GM12878 (cell line): ENCODE data around the gene CUEDC1. TPM values are rescaled to one million over a fixed set of nuclear protein-coding genes. Genes with fewer than 3 reads are reported as not detected.

Experiments
- ATAC-seq: fragments of 200-7000 bp; cut with Tn5 transposase; 3 replicates; pipeline ENCODE4 v1.9.1; 2020; ENCODE audit warnings: mild to moderate bottlenecking, moderate library complexity
- BruUV-seq: library from RNA; stranded (reverse); fragments of 400-500 nt; replicated peaks from 2 replicates; lab custom pipeline; 2021; lab: Mats Ljungman, UMichigan
- CTCF ChIA-PET: fragments of 300-600 bp; sonication (Branson Sonifier 250); formaldehyde crosslinking; extraction: SDS; loops from one replicate; lab custom pipeline; 2021; ENCODE audit warnings: inconsistent platforms; lab: Yijun Ruan, JAX
- POLR2A ChIA-PET: fragments of 350-600 bp; formaldehyde crosslinking; extraction: SDS; loops from one replicate; lab custom pipeline; 2021; ENCODE audit warnings: inconsistent platforms; lab: Charles Lee
- RAD21 ChIA-PET: fragments of 300-600 bp; sonication (Branson Sonifier 250); formaldehyde crosslinking; loops from one replicate; lab custom pipeline; 2023; ENCODE audit warnings: antibody characterized with exemption; ENCODE audit not compliant: unreplicated experiment; lab: Charles Lee
- SMC1A ChIA-PET: fragments of 300-600 bp; sonication (Branson Sonifier 250); formaldehyde crosslinking; loops from one replicate; lab custom pipeline; 2023; ENCODE audit not compliant: unreplicated experiment, uncharacterized antibody; lab: Charles Lee
- DNase-seq: peaks from one replicate; pipeline ENCODE4 v3.0.0-alpha.2; 2011; ENCODE audit warnings: low read depth, low spot score
- FAIRE-seq: peaks from 3 replicates; lab custom pipeline; 2011; peaks lifted over from hg19 to GRCh38; lab: Jason Lieb, UNC
- H2AFZ ChIP-seq: 2 replicates; pipeline ENCODE4 v1.6.0; 2011; ENCODE audit warnings: low read depth, low read length, control low read depth; ENCODE audit not compliant: control insufficient read depth
- H3K27ac ChIP-seq: 2 replicates; pipeline ENCODE4 v1.5.1; 2011; ENCODE audit warnings: control low read depth; ENCODE audit not compliant: control insufficient read depth, insufficient read depth
- H3K27me3 ChIP-seq, 2 experiments: replicated peaks in 1 of 2; 2 replicates each; pipeline versions ENCODE4 v1.6.0 to v1.6.1; 2011; ENCODE audit warnings: low read length in 1 of 2; ENCODE audit not compliant: control insufficient read depth in 2 of 2, insufficient read depth in 2 of 2
- H3K36me3 ChIP-seq, 2 experiments: 2 replicates each; pipeline ENCODE4 v1.5.1; 2011; ENCODE audit warnings: low read length in 1 of 2; ENCODE audit not compliant: control insufficient read depth in 2 of 2, insufficient read depth in 2 of 2
- H3K4me1 ChIP-seq: 2 replicates; pipeline ENCODE4 v1.6.1; 2011; ENCODE audit warnings: mild to moderate bottlenecking, low read length, moderate library complexity, mixed read lengths; ENCODE audit not compliant: control insufficient read depth, insufficient read depth
- H3K4me2 ChIP-seq: 2 replicates; pipeline ENCODE4 v1.6.0; 2011; ENCODE audit warnings: control low read depth; ENCODE audit not compliant: control insufficient read depth, insufficient read depth
- H3K4me3 ChIP-seq: fragments of 200-600 bp; sonication (generic); 2 replicates; pipeline ENCODE4 v1.5.1; 2016
- H3K79me2 ChIP-seq: 2 replicates; pipeline ENCODE4 v1.6.0; 2011; ENCODE audit warnings: low read length; ENCODE audit not compliant: control insufficient read depth, insufficient read depth
- H3K9ac ChIP-seq: 2 replicates; pipeline ENCODE4 v1.8.0; 2011; ENCODE audit warnings: low read length, control low read depth, mixed read lengths; ENCODE audit not compliant: control insufficient read depth, insufficient read depth
- H3K9me3 ChIP-seq: replicated peaks from 3 replicates; pipeline ENCODE4 v1.5.1; 2011; ENCODE audit warnings: mild to moderate bottlenecking, low read length; ENCODE audit not compliant: control insufficient read depth, insufficient read depth
- H4K20me1 ChIP-seq: 2 replicates; pipeline ENCODE4 v1.6.0; 2011; ENCODE audit not compliant: control insufficient read depth, insufficient read depth
- BCL3 ChIP-seq: IDR thresholded peaks from 2 replicates; pipeline ENCODE4 v1.6.1; 2011; ENCODE audit warnings: borderline replicate concordance, low read depth, mild to moderate bottlenecking, moderate library complexity, low read length; ENCODE audit not compliant: insufficient read depth, poor library complexity, severe bottlenecking
- BHLHE40 ChIP-seq, 2 experiments: fragments of 450-650 bp in 1 of 2; IDR thresholded peaks; 2 replicates each; pipeline ENCODE4 v1.6.1; 2011 to 2017; ENCODE audit warnings: low read depth in 2 of 2, borderline replicate concordance in 1 of 2, improper control_type of control experiment in 1 of 2, low read length in 1 of 2, mild to moderate bottlenecking in 1 of 2
- EGR1 ChIP-seq, 2 experiments: IDR thresholded peaks; 1 replicate in 1 of 2; 2 replicates in 1 of 2; pipeline ENCODE4 v1.6.1; 2011 to 2012; ENCODE audit warnings: low read depth in 2 of 2, low read length in 2 of 2, borderline replicate concordance in 1 of 2, mild to moderate bottlenecking in 1 of 2, moderate library complexity in 1 of 2
- HDAC6 ChIP-seq: fragments of 200-600 bp; sonication (generic); IDR thresholded peaks from one replicate; pipeline ENCODE4 v1.8.0; 2017; ENCODE audit warnings: antibody characterized with exemption; ENCODE audit not compliant: unreplicated experiment
- WGBS: methylation state at CpG from one replicate; pipeline ENCODE4 v1.1.6; 2016; ENCODE audit warnings: low lambda C conversion rate; ENCODE audit not compliant: insufficient replicate concordance, insufficient coverage; ENCODE audit errors: missing lambda C conversion rate; 5-methylcytosine and 5-hydroxymethylcytosine counted together
- in situ Hi-C: fragments of 300-500 bp; cut with MboI; formaldehyde crosslinking; loops from 9 replicates; pipeline ENCODE4 v1.14.3; 2018; ENCODE audit warnings: mixed read lengths
- intact Hi-C: fragments of 100-400 bp; cut with micrococcal nuclease; formaldehyde crosslinking; loops from one replicate; pipeline ENCODE4 v1.14.2; 2022; ENCODE audit not compliant: unreplicated experiment
- polyA plus RNA-seq, 11 experiments: library from polyadenylated mRNA; depleted of rRNA in 4 of 11; unstranded in 6 of 11; stranded (reverse) in 5 of 11; fragments of >200 nt; fragmentation: Nextera tagmentation in 4 of 11; fragmentation: Illumina TruSeq in 1 of 11; extraction: Ambion mirVana in 4 of 11; extraction: Trizol in 1 of 11; gene quantifications; 1 replicate in 1 of 11; 2 replicates in 10 of 11; pipeline versions ENCODE4 v1.2.1 to v1.2.3, GENCODE V29; 2011 to 2016; ENCODE audit warnings: inconsistent platforms in 2 of 11, missing spikeins in 2 of 11, low read depth in 1 of 11
- total RNA-seq, 4 experiments: library from RNA; depleted of rRNA in 3 of 4; stranded (reverse); fragments of >200 nt in 3 of 4; fragmentation: Illumina TruSeq in 1 of 4; extraction: Trizol in 1 of 4; gene quantifications; 2 replicates each; pipeline versions ENCODE4 v1.2.1 to v1.2.3, GENCODE V29; 2013 to 2021
- TF ChIP-seq, protein P1 (sequence below): IDR thresholded peaks from 2 replicates; pipeline ENCODE4 v1.6.1; 2011; ENCODE audit warnings: borderline replicate concordance, low read depth, mild to moderate bottlenecking, moderate library complexity, mixed read lengths, low read length; ENCODE audit not compliant: insufficient read depth; ENCODE audit errors: extremely low read length

Gene CUEDC1
- total and polyA plus RNA-seq, 10 of the 15 experiments (the other 5 are each of a cell fraction or from before 2014, with no cell fraction given): 0.24 to 7.4 (median 1.8) TPM

- Histone ChIP-seq H3K9ac (no peak overlapping the region), H3K4me2 (peak overlapping the region; percentile 14), H2AFZ (no peak overlapping the region), H3K9me3 (no peaks in the 10 kb centered on the region; the same call in 2 of the 3 replicates), H3K27me3 (peaks cover 0 to 1% of the 10 kb centered on the region in 2 experiments; a peak in 2 of 4 replicates), H3K27ac (no peak overlapping the region)
- RAD21 ChIA-PET: interaction anchor here (0.7 to 1.6 kb wide), 4 partner anchors 14 to 127 kb away, joined by 3 to 8 read pairs (median 4); no protein-coding TSS in a partner anchor
- no peak for DNase-seq
- POLR2A ChIA-PET: interaction anchor here (1.0 to 1.3 kb wide), 2 partner anchors 27 to 133 kb away, joined by 3 read pairs; partner anchors contain the start of gene SRSF1
- SMC1A ChIA-PET: interaction anchor here (0.9 to 1.5 kb wide), 5 partner anchors 16 to 176 kb away, joined by 3 to 5 read pairs (median 3); no protein-coding TSS in a partner anchor
- in situ Hi-C loops: no loop called here
- TF ChIP-seq BCL3: no peak
- no peak for TF ChIP-seq EGR1 (IDR thresholded peaks at IDR 0.05; ENCODE audit: borderline replicate concordance in 1 of 2, low read depth in 2 of 2, low read length in 2 of 2)
- TF ChIP-seq, protein P1, sequence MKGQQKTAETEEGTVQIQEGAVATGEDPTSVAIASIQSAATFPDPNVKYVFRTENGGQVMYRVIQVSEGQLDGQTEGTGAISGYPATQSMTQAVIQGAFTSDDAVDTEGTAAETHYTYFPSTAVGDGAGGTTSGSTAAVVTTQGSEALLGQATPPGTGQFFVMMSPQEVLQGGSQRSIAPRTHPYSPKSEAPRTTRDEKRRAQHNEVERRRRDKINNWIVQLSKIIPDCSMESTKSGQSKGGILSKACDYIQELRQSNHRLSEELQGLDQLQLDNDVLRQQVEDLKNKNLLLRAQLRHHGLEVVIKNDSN: peak; percentile 39
- TF ChIP-seq HDAC6: no peak
- peak in 1 of 2 experiments; percentile 43; a peak in 1 of 4 replicates for TF ChIP-seq BHLHE40 (IDR thresholded peaks at IDR 0.05; ENCODE audit: borderline replicate concordance in 1 of 2, low read depth in 2 of 2, low read length in 1 of 2)
- TF ChIP-seq, all 136 proteins: peak for 2
- Histone ChIP-seq H3K4me3 (no peak overlapping the region), H4K20me1 (no peaks in the 10 kb centered on the region), H3K79me2 (no peaks in the 10 kb centered on the region), H3K36me3 (no peaks in the 10 kb centered on the region), H3K4me1 (peaks cover 8% of the 10 kb centered on the region)
- intact Hi-C loops: no loop called here
- WGBS: 20% methylated on average over 22 of the region's 33 CpGs
- CTCF ChIA-PET: interaction anchor here (0.5 to 5.9 kb wide), 11 partner anchors 15 to 845 kb away, joined by 3 to 23 read pairs (median 4); no protein-coding TSS in a partner anchor
- FAIRE-seq: no peak
- ATAC-seq: peak; percentile 50
- no TSS peak for BruUV-seq
Measured at GRCh38 chr17:57874434-57875289, 80.5 kb downstream of the CUEDC1 start.
